ENCODE data around the gene CACNA2D2.

- TF ChIP-seq, protein P1, sequence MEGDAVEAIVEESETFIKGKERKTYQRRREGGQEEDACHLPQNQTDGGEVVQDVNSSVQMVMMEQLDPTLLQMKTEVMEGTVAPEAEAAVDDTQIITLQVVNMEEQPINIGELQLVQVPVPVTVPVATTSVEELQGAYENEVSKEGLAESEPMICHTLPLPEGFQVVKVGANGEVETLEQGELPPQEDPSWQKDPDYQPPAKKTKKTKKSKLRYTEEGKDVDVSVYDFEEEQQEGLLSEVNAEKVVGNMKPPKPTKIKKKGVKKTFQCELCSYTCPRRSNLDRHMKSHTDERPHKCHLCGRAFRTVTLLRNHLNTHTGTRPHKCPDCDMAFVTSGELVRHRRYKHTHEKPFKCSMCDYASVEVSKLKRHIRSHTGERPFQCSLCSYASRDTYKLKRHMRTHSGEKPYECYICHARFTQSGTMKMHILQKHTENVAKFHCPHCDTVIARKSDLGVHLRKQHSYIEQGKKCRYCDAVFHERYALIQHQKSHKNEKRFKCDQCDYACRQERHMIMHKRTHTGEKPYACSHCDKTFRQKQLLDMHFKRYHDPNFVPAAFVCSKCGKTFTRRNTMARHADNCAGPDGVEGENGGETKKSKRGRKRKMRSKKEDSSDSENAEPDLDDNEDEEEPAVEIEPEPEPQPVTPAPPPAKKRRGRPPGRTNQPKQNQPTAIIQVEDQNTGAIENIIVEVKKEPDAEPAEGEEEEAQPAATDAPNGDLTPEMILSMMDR (IDR thresholded peaks at IDR 0.05; ENCODE audit: low read length): no peak
- no peak for TF ChIP-seq EZH2phosphoT487 (IDR thresholded peaks at IDR 0.05; ENCODE audit: low read length)
Measured at GRCh38 chr3:50370594-50370993, 132.8 kb downstream of the CACNA2D2 start.
